PFSK-1 (cell line): ENCODE results near the gene SLX1A.
"Not testable (repeated sequence)": the region's sequence is repeated elsewhere in the genome, so short reads cannot be mapped to it uniquely, and the experiment has no call there.

Experiments used
- FOXP2 ChIP-seq: optimal IDR thresholded peaks from 2 replicates; pipeline ENCODE3; 2011; ENCODE audit warnings: borderline replicate concordance, control low read depth, inconsistent platforms; ENCODE audit not compliant: insufficient read depth; ENCODE audit errors: extremely low read length, extremely low read depth
- TAF1 ChIP-seq: IDR thresholded peaks from 2 replicates; pipeline ENCODE4 v1.6.1; 2012; ENCODE audit warnings: low read length, control low read depth, borderline replicate concordance; ENCODE audit not compliant: insufficient read depth

GRCh38 chr16:30199049-30199448, 5.4 kb downstream of the SLX1A start, which contains the start of gene SULT1A3:
- TF ChIP-seq FOXP2, TAF1: not testable (repeated sequence)
